Mesenchymal stem cell (in vitro differentiated cells and primary cell): ENCODE measurements around the gene RAPGEF6.

Experiments used
- DNase-seq: peaks from one replicate; pipeline ENCODE4 v3.0.0-alpha.2; 2013
- H2AFZ ChIP-seq: one replicate; pipeline ENCODE4 v1.6.1; 2013; ENCODE audit warnings: low read depth, mild to moderate bottlenecking, control low read depth, inconsistent platforms, low read length, moderate library complexity
- H2AK5ac ChIP-seq: 2 replicates; pipeline ENCODE4 v1.6.1; 2013; ENCODE audit warnings: low read length, moderate library complexity, mild to moderate bottlenecking, inconsistent platforms; ENCODE audit not compliant: severe bottlenecking
- H2BK120ac ChIP-seq: one replicate; pipeline ENCODE4 v1.6.1; 2013; ENCODE audit warnings: low read depth, mild to moderate bottlenecking, inconsistent platforms, low read length, moderate library complexity
- H2BK12ac ChIP-seq, 2 experiments: one replicate each; pipeline ENCODE4 v1.6.1; 2013; ENCODE audit warnings: inconsistent platforms in 2 of 2, low read length in 2 of 2, mild to moderate bottlenecking in 2 of 2, moderate library complexity in 2 of 2, control low read depth in 1 of 2
- H2BK15ac ChIP-seq: one replicate; pipeline ENCODE4 v1.6.1; 2013; ENCODE audit warnings: mild to moderate bottlenecking, low read depth, inconsistent platforms; ENCODE audit not compliant: poor library complexity, severe bottlenecking
- H2BK5ac ChIP-seq: 2 replicates; pipeline ENCODE4 v1.6.1; 2013; ENCODE audit warnings: low read depth, mild to moderate bottlenecking, low read length, control low read depth, inconsistent platforms; ENCODE audit not compliant: poor library complexity, severe bottlenecking
- H3K14ac ChIP-seq, 2 experiments: one replicate each; pipeline ENCODE4 v1.6.1; 2013; ENCODE audit warnings: inconsistent platforms in 2 of 2, low read length in 2 of 2, control low read depth in 1 of 2, mild to moderate bottlenecking in 1 of 2, moderate library complexity in 1 of 2
- H3K18ac ChIP-seq, 2 experiments: one replicate each; pipeline ENCODE4 v1.6.1; 2013; ENCODE audit warnings: inconsistent platforms in 2 of 2, low read length in 2 of 2, control low read depth in 1 of 2, low read depth in 1 of 2, mild to moderate bottlenecking in 1 of 2
- H3K23ac ChIP-seq, 2 experiments: one replicate each; pipeline ENCODE4 v1.6.1; 2013; ENCODE audit warnings: inconsistent platforms in 2 of 2, low read length in 2 of 2, mild to moderate bottlenecking in 2 of 2, moderate library complexity in 2 of 2, control low read depth in 1 of 2
- H3K27ac ChIP-seq: 2 replicates; pipeline ENCODE4 v1.5.1; 2013; ENCODE audit warnings: mild to moderate bottlenecking, moderate library complexity, low read length, control low read depth, inconsistent platforms; ENCODE audit not compliant: poor library complexity, severe bottlenecking
- H3K27me3 ChIP-seq, 2 experiments: 2 replicates each; pipeline versions ENCODE4 v1.6.1 to v1.7.0; 2013; ENCODE audit warnings: low read length in 2 of 2, mild to moderate bottlenecking in 2 of 2, moderate library complexity in 2 of 2, control low read depth in 1 of 2, inconsistent platforms in 1 of 2; ENCODE audit not compliant: control insufficient read depth in 1 of 2, insufficient read depth in 1 of 2
- H3K36me3 ChIP-seq, 2 experiments: 2 replicates each; pipeline versions ENCODE4 v1.6.1 to v1.7.0; 2013; ENCODE audit warnings: low read length in 2 of 2, control low read depth in 1 of 2, inconsistent platforms in 1 of 2, low read depth in 1 of 2, mild to moderate bottlenecking in 1 of 2; ENCODE audit not compliant: insufficient read depth in 2 of 2, control insufficient read depth in 1 of 2
- H3K4ac ChIP-seq, 2 experiments: one replicate each; pipeline ENCODE4 v1.6.1; 2013; ENCODE audit warnings: inconsistent platforms in 2 of 2, low read length in 2 of 2, mild to moderate bottlenecking in 2 of 2, moderate library complexity in 2 of 2, control low read depth in 1 of 2, low read depth in 1 of 2
- H3K4me1 ChIP-seq: 2 replicates; pipeline ENCODE4 v1.6.1; 2013; ENCODE audit warnings: low read depth, low read length, control low read depth; ENCODE audit not compliant: control insufficient read depth, insufficient read depth
- H3K4me2 ChIP-seq: 2 replicates; pipeline ENCODE4 v1.6.1; 2013; ENCODE audit warnings: low read length, mild to moderate bottlenecking, inconsistent platforms; ENCODE audit not compliant: poor library complexity, severe bottlenecking
- H3K4me3 ChIP-seq, 2 experiments: 2 replicates each; pipeline versions ENCODE4 v1.5.1 to v1.7.0; 2013; ENCODE audit warnings: low read length in 2 of 2, mild to moderate bottlenecking in 2 of 2, control low read depth in 1 of 2, low read depth in 1 of 2; ENCODE audit not compliant: insufficient read depth in 1 of 2
- H3K79me1 ChIP-seq: replicated peaks from 2 replicates; pipeline ENCODE4 v1.6.1; 2013; ENCODE audit warnings: mild to moderate bottlenecking, control low read depth, low read length, inconsistent platforms; ENCODE audit not compliant: poor library complexity, severe bottlenecking
- H3K9ac ChIP-seq: 2 replicates; pipeline ENCODE4 v1.7.0; 2013; ENCODE audit warnings: mild to moderate bottlenecking, low read length, moderate library complexity
- H3K9me3 ChIP-seq: 2 replicates; pipeline ENCODE4 v1.7.0; 2013; ENCODE audit warnings: mild to moderate bottlenecking, low read length; ENCODE audit not compliant: control insufficient read depth
- H4K8ac ChIP-seq: one replicate; pipeline ENCODE4 v1.6.1; 2013; ENCODE audit warnings: inconsistent platforms, mild to moderate bottlenecking, low read length, moderate library complexity
- H4K91ac ChIP-seq: one replicate; pipeline ENCODE4 v1.6.1; 2013; ENCODE audit warnings: mild to moderate bottlenecking, low read length, inconsistent platforms
- WGBS: methylation state at CpG from one replicate; pipeline ENCODE4 v1.1.7; 2013; ENCODE audit warnings: mixed read lengths; 5-methylcytosine and 5-hydroxymethylcytosine counted together

Gene RAPGEF6

DNA sequence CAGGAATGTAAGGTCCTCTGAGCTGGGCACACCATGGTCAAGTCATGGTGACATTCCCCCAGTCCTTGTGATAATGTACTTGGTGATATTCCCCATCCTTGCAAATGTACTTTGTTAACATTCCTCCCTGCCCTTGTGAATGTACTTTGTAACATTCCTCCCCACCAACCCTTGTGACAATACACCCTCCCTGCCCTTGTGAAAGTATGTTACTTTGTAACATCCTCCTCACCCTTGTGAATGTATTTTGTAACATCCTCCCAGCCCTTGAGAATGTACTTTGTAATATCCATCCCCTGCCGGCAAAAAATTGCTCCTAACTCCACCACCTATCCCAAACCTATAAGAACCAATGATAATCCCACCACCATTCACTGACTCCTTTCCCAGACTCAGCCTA lies 53.3 kb downstream of the RAPGEF6 start:
- Histone ChIP-seq H3K23ac (no peak overlapping the region), H3K4me3 (no peak overlapping the region), H2AK5ac (no peak overlapping the region), H3K14ac (no peak overlapping the region), H2AFZ (no peak overlapping the region), H3K79me1 (peaks cover 52% of the 10 kb centered on the region), H2BK12ac (no peak overlapping the region), H3K9ac (no peak overlapping the region), H2BK5ac (no peak overlapping the region), H2BK15ac (no peak overlapping the region), H4K91ac (no peak overlapping the region), H3K18ac (no peak overlapping the region), H3K4me1 (no peaks in the 10 kb centered on the region), H3K36me3 (peaks cover 5 to 8% of the 10 kb centered on the region in 2 experiments), H3K27ac (no peak overlapping the region), H3K27me3 (no peaks in the 10 kb centered on the region), H3K9me3 (no peaks in the 10 kb centered on the region), H4K8ac (no peak overlapping the region), H3K4me2 (no peak overlapping the region), H3K4ac (no peak overlapping the region), H2BK120ac (no peak overlapping the region)
- WGBS: 96% methylated on average over 1 of the region's 1 CpG
- peak; percentile 16 for DNase-seq

DNA sequence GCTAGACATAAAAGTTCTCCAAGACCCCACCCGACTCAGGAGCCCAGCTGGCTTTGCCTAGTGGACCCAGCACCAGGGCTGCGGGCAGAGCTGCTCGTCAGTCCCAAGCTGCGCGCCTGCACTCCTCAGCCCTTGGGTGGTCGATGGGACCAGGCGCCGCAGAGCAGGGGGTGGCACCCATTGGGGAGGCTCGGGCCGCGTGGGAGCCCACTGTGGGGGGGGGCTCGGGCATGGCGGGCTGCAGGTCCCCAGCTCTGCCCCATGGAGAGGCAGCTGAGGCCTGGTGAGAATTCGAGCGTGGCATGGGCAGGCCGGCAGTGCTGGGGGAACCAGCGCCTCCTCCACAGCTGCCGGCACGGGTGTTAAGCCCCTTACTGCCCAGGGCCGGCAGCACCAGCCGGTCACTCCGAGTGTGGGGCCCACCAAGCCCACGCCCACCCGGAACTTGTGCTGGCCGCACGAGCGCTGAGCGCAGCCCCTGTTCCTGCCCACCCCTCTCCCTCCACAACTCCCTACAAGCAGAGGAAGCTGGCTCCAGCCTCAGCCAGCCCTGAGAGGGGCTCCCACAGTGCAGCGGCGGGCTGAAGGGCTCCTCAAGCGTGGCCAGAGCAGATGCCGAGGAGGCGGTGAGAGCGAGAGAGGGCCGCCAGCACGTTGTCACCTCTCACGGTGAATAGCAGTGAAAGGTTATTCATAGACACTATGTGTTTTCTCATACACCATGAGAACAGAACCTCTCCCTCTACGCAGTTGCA lies 54.9 kb downstream of the RAPGEF6 start:
- H3K79me1 ChIP-seq: peaks cover 60% of the 10 kb centered on the region
- no peak overlapping the region for H2AK5ac ChIP-seq
- H2BK5ac ChIP-seq: no peak overlapping the region
- H3K18ac ChIP-seq: no peak overlapping the region
- no peak overlapping the region for H3K14ac ChIP-seq
- H4K91ac ChIP-seq: no peak overlapping the region
- H3K4me3 ChIP-seq: no peak overlapping the region
- H2AFZ ChIP-seq: no peak overlapping the region
- H3K4ac ChIP-seq: no peak overlapping the region
- H4K8ac ChIP-seq: no peak overlapping the region
- H3K27me3 ChIP-seq: no peaks in the 10 kb centered on the region
- no peak overlapping the region for H2BK15ac ChIP-seq
- no peak overlapping the region for H3K4me2 ChIP-seq
- H2BK12ac ChIP-seq: no peak overlapping the region
- H3K4me1 ChIP-seq: no peaks in the 10 kb centered on the region
- H3K9me3 ChIP-seq: no peaks in the 10 kb centered on the region
- H2BK120ac ChIP-seq: no peak overlapping the region
- DNase-seq: no peak
- no peak overlapping the region for H3K27ac ChIP-seq
- H3K23ac ChIP-seq: no peak overlapping the region
- no peak overlapping the region for H3K9ac ChIP-seq
- 96% methylated on average over 37 of the region's 38 CpGs for WGBS
- peaks cover 5 to 8% of the 10 kb centered on the region in 2 experiments for H3K36me3 ChIP-seq

DNA sequence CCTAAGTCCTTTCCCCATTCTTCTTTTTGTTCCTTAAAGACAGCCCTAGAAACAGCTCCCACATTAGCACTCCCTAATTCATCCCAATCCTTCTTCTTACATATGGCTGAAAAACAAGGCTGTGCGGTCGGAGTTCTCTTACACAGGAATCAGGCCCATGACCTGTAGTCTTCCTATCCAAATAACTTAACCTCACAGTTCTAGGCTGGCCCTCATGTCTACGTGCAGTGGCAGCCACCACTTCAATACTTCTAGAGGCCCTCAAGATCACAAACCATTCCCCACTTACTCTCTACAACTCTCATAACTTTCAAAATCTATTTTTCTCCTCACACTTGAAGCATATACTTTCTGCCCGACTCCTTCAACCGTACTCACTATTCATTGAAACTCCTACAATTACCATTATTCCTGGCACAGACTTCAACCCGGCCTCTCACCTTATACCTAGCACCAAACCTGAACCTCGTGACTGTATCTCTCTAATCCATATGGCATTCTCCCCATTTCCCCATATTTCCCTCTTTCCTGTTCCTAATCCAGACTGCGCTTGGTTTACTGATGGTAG lies 59.3 kb downstream of the RAPGEF6 start:
- Histone ChIP-seq H3K18ac (no peak overlapping the region), H3K79me1 (peaks cover 56% of the 10 kb centered on the region), H3K23ac (no peak overlapping the region), H3K36me3 (peaks cover 5 to 8% of the 10 kb centered on the region in 2 experiments), H2BK120ac (no peak overlapping the region), H2BK5ac (no peak overlapping the region), H3K4ac (no peak overlapping the region), H3K9me3 (no peaks in the 10 kb centered on the region), H4K91ac (no peak overlapping the region), H3K4me1 (no peaks in the 10 kb centered on the region), H3K27ac (no peak overlapping the region), H4K8ac (no peak overlapping the region), H3K4me2 (no peak overlapping the region), H3K27me3 (no peaks in the 10 kb centered on the region), H2BK15ac (no peak overlapping the region), H3K14ac (no peak overlapping the region), H2BK12ac (no peak overlapping the region), H3K9ac (no peak overlapping the region), H2AK5ac (no peak overlapping the region), H2AFZ (no peak overlapping the region), H3K4me3 (no peak overlapping the region)
- DNase-seq: no peak
- 96% methylated on average over 8 of the region's 8 CpGs for WGBS

DNA sequence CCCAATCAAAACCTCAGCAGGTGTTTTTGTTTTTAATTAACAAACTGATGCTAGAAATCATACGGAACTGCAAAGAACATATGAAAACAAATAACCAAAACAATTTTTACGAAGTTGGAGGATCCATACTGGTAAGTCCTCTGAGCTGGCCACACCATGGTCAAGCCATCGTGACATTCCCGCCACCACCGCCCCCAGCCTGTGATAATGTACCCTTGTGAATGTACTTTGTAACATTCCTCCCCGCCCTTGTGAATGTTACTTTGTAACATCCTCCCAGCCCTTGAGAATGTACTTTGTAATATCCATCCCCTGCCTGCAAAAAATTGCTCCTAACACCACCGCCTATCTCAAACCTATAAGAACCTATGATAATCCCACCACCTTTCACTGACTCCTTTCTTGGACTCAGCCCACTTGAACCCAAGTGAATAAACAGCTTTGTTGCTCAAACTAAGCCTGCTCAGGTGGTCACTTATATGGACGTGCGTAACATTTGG lies 63.3 kb downstream of the RAPGEF6 start:
- Histone ChIP-seq H2BK5ac (no peak overlapping the region), H3K4me2 (no peak overlapping the region), H3K18ac (no peak overlapping the region), H2AFZ (no peak overlapping the region), H3K4me3 (no peak overlapping the region), H2BK15ac (peak overlapping the region; percentile 23), H3K9me3 (no peaks in the 10 kb centered on the region), H3K9ac (no peak overlapping the region), H3K4ac (no peak overlapping the region), H3K14ac (no peak overlapping the region), H3K27ac (no peak overlapping the region), H3K23ac (no peak overlapping the region), H3K36me3 (no peaks in the 10 kb centered on the region), H2BK12ac (no peak overlapping the region), H2BK120ac (no peak overlapping the region), H3K27me3 (no peaks in the 10 kb centered on the region), H2AK5ac (no peak overlapping the region), H3K79me1 (peaks cover 32% of the 10 kb centered on the region), H3K4me1 (no peaks in the 10 kb centered on the region), H4K8ac (no peak overlapping the region), H4K91ac (no peak overlapping the region)
- no peak for DNase-seq
- WGBS: 99% methylated on average over 9 of the region's 9 CpGs
